GM23248 (cell line): ENCODE results near the gene SUSD2.

ENCODE experiments used
- EZH2 ChIP-seq: fragments of 200-600 bp; sonication (generic); IDR thresholded peaks from 2 replicates; pipeline ENCODE4 v1.6.1; 2018; ENCODE audit warnings: antibody characterized with exemption, mild to moderate bottlenecking; ENCODE audit not compliant: insufficient read depth, poor library complexity, severe bottlenecking
- EZH2phosphoT487 ChIP-seq: fragments of 200-600 bp; sonication (generic); IDR thresholded peaks from 2 replicates; pipeline ENCODE4 v1.6.1; 2018; ENCODE audit warnings: antibody characterized with exemption, moderate library complexity, mild to moderate bottlenecking, low read depth; ENCODE audit not compliant: insufficient read depth

DNA sequence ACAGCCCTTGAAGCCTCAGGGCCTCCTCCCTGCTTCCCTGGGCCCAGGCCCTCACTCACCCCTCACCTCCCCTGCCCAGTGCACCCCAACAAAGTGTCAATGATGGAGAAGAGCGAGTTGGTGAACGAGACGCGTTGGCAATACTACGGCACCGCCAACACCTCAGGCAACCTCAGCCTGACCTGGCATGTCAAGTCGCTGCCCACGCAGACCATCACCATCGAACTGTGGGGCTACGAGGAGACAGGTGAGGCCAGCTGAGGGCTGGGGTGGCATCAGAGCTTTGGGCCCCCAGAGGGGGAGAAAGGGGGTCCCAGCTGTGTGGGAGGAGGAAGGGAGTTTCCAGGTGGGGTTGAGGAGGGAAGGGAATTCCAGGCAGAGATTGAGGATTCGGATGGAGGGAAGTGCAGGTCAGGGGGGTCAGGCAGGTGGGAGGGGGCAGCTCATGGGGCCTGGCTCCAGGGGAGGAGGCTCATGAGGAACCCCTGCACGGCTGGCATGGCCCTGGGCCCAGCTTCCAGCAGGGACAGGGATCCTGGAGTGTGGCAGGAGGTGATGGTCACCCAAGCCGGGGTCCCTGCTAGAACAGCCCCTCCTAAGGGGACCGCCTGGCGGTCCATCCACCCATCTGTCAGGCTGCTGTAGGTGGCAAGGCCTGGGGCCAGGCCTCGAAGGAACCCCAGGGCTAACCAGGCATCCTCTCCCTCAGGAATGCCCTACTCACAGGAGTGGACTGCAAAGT, 2.9 kb downstream of the SUSD2 start:
- no peak for TF ChIP-seq EZH2phosphoT487
- no peak for TF ChIP-seq EZH2
